ENCODE results near the gene APAF1. TPM values are rescaled to one million over a fixed set of nuclear protein-coding genes. Genes with fewer than 3 reads are reported as not detected.

The APAF1 gene
- total RNA-seq, 1 donor from 2014 or later, result 49.2 TPM

GRCh38 chr12:98656289-98657101 lies 11.4 kb downstream of the APAF1 start:
- Mint-ChIP-seq H3K9me3 (ENCODE audit: unreplicated experiment) (no peaks in the 10 kb centered on the region), H3K36me3 (ENCODE audit: low read depth, unreplicated experiment) (peaks cover 12% of the 10 kb centered on the region), H3K4me1 (ENCODE audit: low read depth, unreplicated experiment) (peaks cover 8% of the 10 kb centered on the region), H3K27ac (ENCODE audit: unreplicated experiment) (no peak overlapping the region), H3K4me3 (ENCODE audit: unreplicated experiment) (no peak overlapping the region), H3K27me3 (ENCODE audit: low read depth, unreplicated experiment) (no peaks in the 10 kb centered on the region)
- Histone ChIP-seq H3K27ac (ENCODE audit: low read depth, low read length) (no peak overlapping the region), H4K20me1 (ENCODE audit: insufficient read depth, low read length) (no peaks in the 10 kb centered on the region), H3K9ac (ENCODE audit: low read length) (no peak overlapping the region), H3K4me1 (ENCODE audit: insufficient read depth, low read length) (no peaks in the 10 kb centered on the region), H3K27me3 (ENCODE audit: insufficient read depth, low read length) (no peaks in the 10 kb centered on the region), H2AFZ (ENCODE audit: low read depth, low read length) (no peak overlapping the region), H3K9me3 (ENCODE audit: insufficient read depth, low read depth, low read length) (no peaks in the 10 kb centered on the region), H3K36me3 (ENCODE audit: insufficient read depth, low read length) (peaks cover 19% of the 10 kb centered on the region), H3K79me2 (ENCODE audit: insufficient read depth, low read length) (peaks cover 2% of the 10 kb centered on the region), H3K4me2 (ENCODE audit: low read length) (no peak overlapping the region), H3K4me3 (ENCODE audit: insufficient read depth, low read depth, low read length) (no peak overlapping the region)
- peak; percentile 73 for FAIRE-seq
- DNase-seq (ENCODE audit: low read depth), result no peak
- TF ChIP-seq CTCF (IDR thresholded peaks at IDR 0.05; ENCODE audit: insufficient read depth, low read depth, low read length) (no peak), EZH2 (IDR thresholded peaks at IDR 0.05; ENCODE audit: insufficient read depth, low read length) (no peak)

DNA sequence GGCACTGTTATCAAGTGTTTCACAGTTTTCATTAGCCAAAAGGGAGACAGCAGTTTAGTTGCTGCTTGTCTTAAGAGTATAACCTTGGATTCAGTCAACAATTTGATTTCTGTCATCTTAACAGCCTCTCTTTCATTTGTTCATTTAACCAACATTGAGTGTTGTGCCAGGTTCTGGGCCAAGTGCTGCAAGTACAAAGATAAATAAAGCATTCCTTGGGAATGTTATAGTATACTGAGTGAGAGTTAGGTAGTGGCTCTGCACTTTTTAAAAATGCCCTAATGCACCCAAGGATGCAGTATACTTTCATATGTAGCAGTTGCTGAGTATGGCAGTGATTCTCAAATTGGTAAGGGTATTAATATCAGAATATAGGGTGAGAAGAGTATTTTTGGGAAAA lies 15.4 kb downstream of the APAF1 start:
- TF ChIP-seq EZH2 (IDR thresholded peaks at IDR 0.05; ENCODE audit: insufficient read depth, low read length), result no peak
- no peak for TF ChIP-seq CTCF (IDR thresholded peaks at IDR 0.05; ENCODE audit: insufficient read depth, low read depth, low read length)
- FAIRE-seq (no peak), DNase-seq (ENCODE audit: low read depth) (no peak)
- Mint-ChIP-seq H3K4me1 (ENCODE audit: low read depth, unreplicated experiment) (peaks cover 8% of the 10 kb centered on the region), H3K27me3 (ENCODE audit: low read depth, unreplicated experiment) (no peaks in the 10 kb centered on the region), H3K27ac (ENCODE audit: unreplicated experiment) (no peak overlapping the region), H3K9me3 (ENCODE audit: unreplicated experiment) (no peaks in the 10 kb centered on the region), H3K36me3 (ENCODE audit: low read depth, unreplicated experiment) (peaks cover 12% of the 10 kb centered on the region), H3K4me3 (ENCODE audit: unreplicated experiment) (no peak overlapping the region)
- Histone ChIP-seq H3K4me2 (ENCODE audit: low read length) (no peak overlapping the region), H2AFZ (ENCODE audit: low read depth, low read length) (no peak overlapping the region), H3K4me1 (ENCODE audit: insufficient read depth, low read length) (no peaks in the 10 kb centered on the region), H4K20me1 (ENCODE audit: insufficient read depth, low read length) (no peaks in the 10 kb centered on the region), H3K9ac (ENCODE audit: low read length) (no peak overlapping the region), H3K36me3 (ENCODE audit: insufficient read depth, low read length) (peaks cover 30% of the 10 kb centered on the region), H3K27me3 (ENCODE audit: insufficient read depth, low read length) (no peaks in the 10 kb centered on the region), H3K9me3 (ENCODE audit: insufficient read depth, low read depth, low read length) (no peaks in the 10 kb centered on the region), H3K79me2 (ENCODE audit: insufficient read depth, low read length) (no peaks in the 10 kb centered on the region), H3K4me3 (ENCODE audit: insufficient read depth, low read depth, low read length) (no peak overlapping the region), H3K27ac (ENCODE audit: low read depth, low read length) (no peak overlapping the region)

DNA sequence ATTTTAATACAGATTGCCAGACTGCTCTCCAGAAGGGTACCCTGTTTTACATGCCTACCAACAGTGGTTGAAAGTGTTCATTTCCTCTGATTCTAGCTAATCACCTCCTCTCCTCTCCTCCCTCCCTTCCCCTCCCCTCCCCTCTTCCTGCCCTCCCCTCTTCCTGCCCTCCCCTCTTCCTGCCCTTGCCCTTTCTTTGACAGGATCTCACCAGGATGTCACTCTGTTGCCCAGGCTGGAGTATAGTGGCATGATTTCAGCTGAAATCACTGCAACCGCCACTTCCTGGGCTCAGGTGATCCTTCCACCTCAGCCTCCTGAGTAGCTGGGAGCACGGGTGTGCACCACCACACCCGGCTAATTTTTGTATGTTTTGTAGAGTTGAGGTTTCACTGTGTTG lies 24.7 kb downstream of the APAF1 start:
- Histone ChIP-seq H3K4me3 (ENCODE audit: insufficient read depth, low read depth, low read length) (no peak overlapping the region), H3K9me3 (ENCODE audit: insufficient read depth, low read depth, low read length) (no peaks in the 10 kb centered on the region), H2AFZ (ENCODE audit: low read depth, low read length) (no peak overlapping the region), H3K4me2 (ENCODE audit: low read length) (no peak overlapping the region), H3K36me3 (ENCODE audit: insufficient read depth, low read length) (peaks cover 40% of the 10 kb centered on the region), H3K27ac (ENCODE audit: low read depth, low read length) (no peak overlapping the region), H3K9ac (ENCODE audit: low read length) (no peak overlapping the region), H4K20me1 (ENCODE audit: insufficient read depth, low read length) (peaks cover 10% of the 10 kb centered on the region), H3K79me2 (ENCODE audit: insufficient read depth, low read length) (no peaks in the 10 kb centered on the region), H3K4me1 (ENCODE audit: insufficient read depth, low read length) (no peaks in the 10 kb centered on the region), H3K27me3 (ENCODE audit: insufficient read depth, low read length) (no peaks in the 10 kb centered on the region)
- Mint-ChIP-seq H3K4me1 (ENCODE audit: low read depth, unreplicated experiment) (no peaks in the 10 kb centered on the region), H3K4me3 (ENCODE audit: unreplicated experiment) (no peak overlapping the region), H3K27ac (ENCODE audit: unreplicated experiment) (no peak overlapping the region), H3K36me3 (ENCODE audit: low read depth, unreplicated experiment) (peaks cover 6% of the 10 kb centered on the region), H3K9me3 (ENCODE audit: unreplicated experiment) (no peaks in the 10 kb centered on the region), H3K27me3 (ENCODE audit: low read depth, unreplicated experiment) (no peaks in the 10 kb centered on the region)
- TF ChIP-seq CTCF (IDR thresholded peaks at IDR 0.05; ENCODE audit: insufficient read depth, low read depth, low read length), result no peak
- DNase-seq (ENCODE audit: low read depth), result no peak
- FAIRE-seq, result no peak

Data from astrocyte (in vitro differentiated cells and primary cell).